ENCODE data around the gene PDRG1.
"Not testable (repeated sequence)": the region's sequence is repeated elsewhere in the genome, so short reads cannot be mapped to it uniquely, and the experiment has no call there.

PDRG1 gene

GRCh38 chr20:31966991-31967655 lies 15.3 kb upstream of the PDRG1 start:
- DNase-seq (ENCODE audit: low read depth), result no peak

- no peak for DNase-seq (ENCODE audit: low read depth)
Measured at GRCh38 chr20:31963889-31964288, 12.0 kb upstream of the PDRG1 start.

DNA sequence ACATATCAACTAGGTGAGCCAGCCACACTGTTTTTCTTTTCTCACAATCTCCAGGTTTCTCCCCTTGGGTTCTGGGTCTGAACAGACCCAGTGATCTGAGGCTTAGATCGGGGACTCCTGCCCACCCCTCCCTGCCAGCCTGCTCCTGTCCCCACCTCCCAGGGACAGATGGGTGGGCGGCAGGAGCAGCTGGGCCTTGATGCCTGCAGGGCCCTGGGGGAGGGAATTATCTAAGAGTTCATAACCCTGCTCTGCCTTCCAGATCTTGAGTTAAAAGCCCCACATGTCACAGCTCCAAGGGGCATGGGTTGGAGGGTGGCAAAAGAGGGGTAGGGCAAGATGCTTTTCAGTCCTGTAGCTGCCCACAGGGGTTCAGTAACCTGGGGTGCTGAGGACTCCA lies 10.9 kb upstream of the PDRG1 start:
- DNase-seq (ENCODE audit: low read depth), result no peak

DNA sequence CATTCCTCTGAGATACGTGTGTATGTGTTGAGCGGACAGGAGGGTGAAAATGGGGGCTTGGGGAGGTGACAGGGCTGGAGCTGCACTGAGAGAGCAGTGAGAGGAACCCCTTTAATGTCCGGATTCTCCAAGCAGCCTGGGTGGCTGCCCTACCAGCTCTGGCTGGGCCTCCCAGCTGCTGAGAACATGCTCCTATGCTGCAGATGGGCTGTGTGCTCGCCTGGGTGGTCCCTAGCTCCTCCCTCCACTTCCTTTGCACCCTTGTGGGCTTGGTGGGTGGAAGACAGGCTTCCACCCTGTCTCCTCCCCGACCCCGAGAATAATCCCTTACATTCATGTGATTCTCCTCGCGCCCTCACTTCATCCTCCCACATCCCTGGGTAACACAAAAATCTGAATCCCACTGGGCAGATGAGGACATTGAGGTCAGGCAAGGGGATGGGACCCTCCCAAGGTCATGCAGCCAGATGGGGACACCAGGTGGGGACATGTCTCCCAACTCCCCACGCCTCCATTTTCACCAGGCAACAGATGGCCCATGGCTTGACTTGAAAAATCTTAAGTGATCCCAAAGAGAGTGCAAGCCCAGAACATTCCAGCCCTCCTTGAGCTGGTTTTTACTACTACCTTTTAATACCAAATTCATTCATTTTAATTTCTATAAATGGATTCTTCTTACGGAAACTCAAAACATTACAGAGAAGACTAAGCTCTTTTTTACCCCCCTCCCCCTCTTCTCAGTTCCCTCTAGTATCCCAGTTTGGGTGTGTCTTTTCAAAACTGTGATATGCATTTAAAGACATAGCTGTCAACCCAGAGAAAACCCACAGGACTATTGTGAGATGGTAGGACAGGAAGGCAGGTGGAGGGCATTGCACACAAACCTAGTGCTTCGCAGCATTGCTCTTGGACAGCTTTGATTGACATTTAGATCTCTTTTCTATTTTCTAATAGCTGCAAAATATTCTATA lies 5.0 kb upstream of the PDRG1 start:
- DNase-seq (ENCODE audit: low read depth), result no peak

DNA sequence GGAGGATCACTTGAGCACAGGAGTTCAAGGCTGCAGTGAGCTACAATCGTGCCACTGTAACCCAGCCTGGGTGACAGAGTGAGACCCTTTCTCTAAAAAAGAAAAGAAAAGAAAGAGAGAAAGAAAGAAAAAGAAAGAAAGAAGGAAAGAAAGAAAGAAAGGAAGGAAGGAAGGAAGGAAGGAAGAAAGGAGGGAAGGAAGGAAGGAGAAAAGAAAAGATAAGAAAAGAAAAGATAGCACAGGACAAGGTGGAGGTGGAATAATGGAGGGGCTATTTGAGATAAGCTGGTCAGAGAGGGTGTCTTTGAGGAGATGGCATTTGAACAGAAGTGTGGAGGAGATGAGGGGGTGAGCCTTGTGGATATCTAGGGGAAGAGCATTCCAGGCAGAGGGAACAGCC lies 2.7 kb upstream of the PDRG1 start:
- no peak for DNase-seq (ENCODE audit: low read depth)

- DNase-seq (ENCODE audit: low read depth), result no peak
Measured at GRCh38 chr20:31953556-31954148, 1.8 kb upstream of the PDRG1 start.

DNA sequence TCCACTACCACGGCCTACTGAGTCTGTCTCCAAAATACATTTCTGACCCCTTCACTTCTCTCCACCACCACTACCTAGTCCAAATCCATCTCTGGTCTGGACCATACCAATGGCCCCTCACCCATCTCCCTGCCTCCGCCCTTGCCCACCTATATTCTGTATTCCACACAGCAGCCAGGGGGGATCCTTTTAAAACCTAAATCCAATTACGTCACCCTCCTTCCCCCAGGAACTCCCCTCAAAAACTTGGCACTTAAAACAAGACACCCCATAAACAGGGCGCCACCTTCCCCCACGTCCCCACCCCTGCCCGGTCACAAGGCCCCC lies 680 bp downstream of the PDRG1 start:
- no peak for DNase-seq (ENCODE audit: low read depth)

- DNase-seq (ENCODE audit: low read depth), result no peak
Measured at GRCh38 chr20:31949877-31950646, 1.8 kb downstream of the PDRG1 start.

DNA sequence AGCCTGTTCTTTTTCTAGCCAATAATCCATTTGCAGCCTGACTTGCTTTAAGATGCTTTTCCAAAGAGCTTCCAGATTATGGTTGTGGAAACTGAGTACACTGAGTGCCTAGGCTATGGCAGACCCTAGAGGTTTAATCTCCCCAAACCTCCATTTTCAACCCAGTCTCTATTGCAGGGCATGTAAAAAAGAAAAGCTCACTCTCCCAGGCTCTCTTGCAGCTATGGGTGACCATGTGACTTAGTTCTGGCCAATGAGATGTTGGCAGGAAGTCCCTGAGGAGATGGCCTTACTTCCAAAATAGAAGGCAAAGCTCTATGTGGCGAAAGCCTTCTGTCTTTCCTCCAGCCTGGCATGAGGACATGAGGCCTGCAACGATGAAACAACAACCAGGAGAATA lies 3.8 kb downstream of the PDRG1 start:
- DNase-seq (ENCODE audit: low read depth), result no peak

- no peak for DNase-seq (ENCODE audit: low read depth)
Measured at GRCh38 chr20:31945785-31946184, 6.1 kb downstream of the PDRG1 start.

GRCh38 chr20:31945319-31945718 lies 6.5 kb downstream of the PDRG1 start:
- DNase-seq (ENCODE audit: low read depth), result no peak

DNA sequence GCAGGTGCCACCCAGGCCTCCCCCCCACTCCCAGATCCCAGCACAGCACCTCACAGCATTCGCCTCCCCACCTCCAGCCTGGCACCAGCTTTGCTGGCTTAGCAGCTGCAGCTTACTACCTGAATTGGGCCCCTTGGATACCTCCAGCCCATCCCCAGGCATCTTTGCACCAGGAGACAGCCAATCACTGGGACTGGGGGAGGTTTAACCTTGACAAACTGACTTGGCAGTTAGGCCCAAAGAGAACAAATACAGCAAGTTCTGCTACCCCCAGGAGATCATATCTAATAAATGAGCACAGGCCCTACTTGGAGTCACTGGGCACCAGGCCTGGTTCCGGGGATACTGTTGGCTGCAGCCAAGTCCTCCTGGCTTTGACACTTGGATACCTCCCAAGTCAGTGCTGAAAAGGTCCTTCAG lies 8.8 kb downstream of the PDRG1 start:
- DNase-seq (ENCODE audit: low read depth), result no peak

DNA sequence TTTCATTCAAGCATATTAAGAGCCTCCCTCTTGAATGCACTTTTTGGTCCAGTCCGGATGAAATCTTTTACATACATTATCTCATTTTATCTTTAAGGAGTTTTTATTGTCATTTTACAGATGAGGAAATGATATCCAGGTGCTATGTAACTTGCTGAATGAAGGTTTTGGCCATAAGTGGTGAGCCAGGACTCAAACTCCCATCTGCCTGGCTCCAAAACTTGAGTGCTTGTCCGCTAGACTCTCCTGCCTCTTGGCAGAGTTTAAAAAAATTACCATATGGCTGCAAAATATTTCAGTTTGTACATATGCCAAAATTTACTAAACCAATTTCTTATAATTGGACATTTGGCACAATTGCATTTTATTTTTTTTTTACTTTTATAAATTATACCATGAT lies 12.2 kb downstream of the PDRG1 start:
- no peak for DNase-seq (ENCODE audit: low read depth)

DNA sequence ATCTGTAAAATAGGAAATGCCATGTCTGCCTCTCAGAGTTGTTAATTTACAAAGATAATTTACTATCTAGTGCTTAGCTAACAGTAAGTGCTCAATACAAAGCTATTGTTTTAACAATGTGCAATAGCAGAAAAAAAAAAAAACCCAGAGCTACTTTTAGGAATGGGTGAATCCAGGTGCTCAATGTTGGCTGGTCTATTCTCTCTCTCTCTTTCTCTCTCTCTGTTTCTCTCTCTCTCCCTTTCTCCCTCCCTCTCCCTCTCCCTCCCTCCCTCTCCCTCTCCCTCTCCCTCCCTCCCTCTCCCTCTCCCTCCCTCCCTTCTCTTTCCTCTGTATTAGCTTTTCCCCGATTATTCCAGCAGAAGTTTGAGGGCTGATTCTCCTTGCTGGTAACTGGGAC lies 14.0 kb downstream of the PDRG1 start:
- no peak for DNase-seq (ENCODE audit: low read depth)

- no peak for DNase-seq (ENCODE audit: low read depth)
Measured at GRCh38 chr20:31936420-31936819, 15.4 kb downstream of the PDRG1 start.

DNA sequence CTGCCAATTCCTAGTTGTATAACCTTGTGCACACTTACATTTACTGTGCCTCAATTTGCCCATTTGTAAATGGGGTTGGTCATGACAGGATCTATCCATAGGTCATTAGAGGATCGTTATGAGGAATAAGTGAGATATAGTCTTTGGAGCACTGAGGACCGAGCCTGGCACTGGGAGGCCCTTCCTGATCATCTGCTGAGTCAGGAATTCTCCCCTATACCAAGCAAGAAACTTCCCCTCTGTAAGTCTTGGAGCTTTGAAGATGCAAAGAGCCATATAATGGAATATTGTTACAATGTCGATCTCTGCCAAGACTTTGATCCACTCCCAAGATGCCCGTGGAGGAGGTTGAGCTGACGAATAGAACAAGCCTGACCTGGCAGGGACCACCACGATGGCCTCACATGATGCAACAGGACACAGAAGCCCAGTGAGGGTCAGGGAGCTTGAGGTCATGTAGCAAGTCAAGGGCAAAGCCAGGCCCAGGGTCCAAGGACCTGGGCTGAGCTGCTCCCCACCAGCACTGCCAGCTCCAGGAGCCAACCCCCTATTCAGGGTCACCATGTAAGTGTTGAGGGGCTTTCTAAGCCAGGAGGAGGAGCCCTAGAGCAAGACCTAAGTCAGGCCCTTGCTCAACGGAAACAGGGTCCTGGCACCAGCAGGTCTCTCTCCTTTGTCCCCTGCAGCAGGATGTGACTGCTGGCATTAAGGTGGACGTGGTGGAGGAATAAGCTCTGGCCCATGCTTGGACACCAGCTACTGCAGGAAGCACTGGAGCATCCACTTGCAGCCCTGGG lies 16.7 kb downstream of the PDRG1 start:
- no peak for DNase-seq (ENCODE audit: low read depth)

- no peak for DNase-seq (ENCODE audit: low read depth)
Measured at GRCh38 chr20:31934491-31934890, 17.4 kb downstream of the PDRG1 start.

DNA sequence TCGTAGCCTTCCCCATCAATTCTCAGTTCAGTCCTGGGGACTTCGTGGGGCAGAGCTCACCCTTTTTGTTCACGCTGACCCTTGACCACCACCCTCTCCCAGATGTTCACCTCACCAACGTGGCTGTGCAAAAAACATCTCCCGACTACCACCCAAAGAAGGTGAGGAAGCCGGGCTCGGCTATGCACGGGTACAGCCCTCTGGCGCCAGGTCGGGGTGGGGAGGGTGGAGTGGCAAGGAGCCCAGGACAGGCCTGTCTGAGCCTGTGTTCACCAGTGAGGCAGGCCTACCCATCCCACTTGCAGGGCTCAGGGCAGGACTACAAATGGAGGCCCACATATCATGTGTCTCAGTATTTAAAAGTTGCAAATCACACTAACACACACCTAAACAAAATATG lies 18.1 kb downstream of the PDRG1 start:
- no peak for DNase-seq (ENCODE audit: low read depth)

DNA sequence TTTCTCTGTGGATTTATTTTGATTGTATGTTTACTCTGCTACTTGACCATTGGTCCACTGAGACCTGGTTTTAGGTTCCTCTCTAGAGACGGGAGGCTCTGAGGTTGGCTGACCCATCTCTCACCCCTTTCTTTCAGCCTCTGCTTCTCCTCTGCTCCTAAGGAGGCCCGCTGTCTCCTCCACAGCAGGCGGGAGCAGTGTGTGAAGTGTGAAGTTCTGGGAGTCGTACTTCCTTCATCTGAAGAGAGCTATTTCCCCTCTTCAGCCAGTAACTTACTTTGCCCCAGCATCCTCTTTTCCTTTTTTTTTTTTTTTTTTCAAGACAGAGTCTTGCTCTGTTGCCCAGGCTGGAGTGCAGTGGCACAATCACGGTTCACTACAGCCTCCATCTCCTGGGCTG lies 21.1 kb downstream of the PDRG1 start:
- DNase-seq (ENCODE audit: low read depth), result no peak

DNA sequence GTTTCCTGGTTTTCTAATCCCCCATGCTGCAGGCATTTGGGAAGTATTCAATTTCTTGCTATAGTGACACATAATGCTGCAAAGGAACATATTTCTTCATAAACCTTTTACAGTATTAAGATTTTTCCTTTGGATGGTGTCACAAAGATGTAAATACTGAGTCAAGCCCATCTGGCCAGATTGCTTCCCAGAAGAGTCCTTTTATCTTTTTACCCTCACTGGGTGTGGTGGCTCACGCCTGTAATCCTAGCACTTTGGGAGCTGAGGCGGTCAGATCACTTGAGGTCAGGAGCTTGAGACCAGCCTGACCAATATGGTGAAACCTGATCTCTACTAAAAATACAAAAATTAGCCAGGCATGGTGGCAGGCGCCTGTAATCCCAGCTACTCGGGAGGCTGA lies 22.2 kb downstream of the PDRG1 start:
- DNase-seq (ENCODE audit: low read depth), result not testable (repeated sequence)

- DNase-seq (ENCODE audit: low read depth), result no peak
Measured at GRCh38 chr20:31927627-31928159, 24.2 kb downstream of the PDRG1 start.

Data from stimulated activated CD8-positive, alpha-beta memory T cell treated with anti-CD3 and anti-CD28 coated beads, Interleukin-12 subunit alpha, Interleukin-12 subunit beta, amount 100 ng/mL, for 4 hours (primary cell).